GM19468 (cell line): ENCODE measurements around the gene MAPK7.

Experiments
- ATAC-seq: cut with Tn5 transposase; IDR thresholded peaks from one replicate; pipeline ENCODE4 v1.9.1; 2021; ENCODE audit warnings: mild to moderate bottlenecking, moderate library complexity, moderate number of reproducible peaks; ENCODE audit not compliant: unreplicated experiment; ENCODE audit errors: extremely low read depth

Gene MAPK7

GRCh38 chr17:19378416-19379360 is at the start of gene MAPK7:
Gene MAPK7 (plus strand): TSS chr17:19378498. CDS start chr17:19378901, 403 bp downstream.
- no peak for ATAC-seq

- ATAC-seq: no peak
Observed at GRCh38 chr17:19329136-19329535, 49.2 kb upstream of the MAPK7 start.

- no peak for ATAC-seq
Observed at GRCh38 chr17:19329839-19330238, 48.5 kb upstream of the MAPK7 start.

- ATAC-seq: no peak
Observed at GRCh38 chr17:19330271-19330670, 48.0 kb upstream of the MAPK7 start.

- ATAC-seq: no peak
Observed at GRCh38 chr17:19331134-19331533, 47.2 kb upstream of the MAPK7 start.

- ATAC-seq: no peak
Observed at GRCh38 chr17:19331543-19332245, 46.6 kb upstream of the MAPK7 start.

- no peak for ATAC-seq
Observed at GRCh38 chr17:19332371-19333131, 45.7 kb upstream of the MAPK7 start.

- no peak for ATAC-seq
Observed at GRCh38 chr17:19333132-19333440, 45.2 kb upstream of the MAPK7 start.

GRCh38 chr17:19333736-19334290 is 44.5 kb upstream of the MAPK7 start:
- ATAC-seq: no peak

- ATAC-seq: no peak
Observed at GRCh38 chr17:19334331-19334730, 44.0 kb upstream of the MAPK7 start.

GRCh38 chr17:19335951-19336631 is 42.2 kb upstream of the MAPK7 start:
- ATAC-seq: no peak

- no peak for ATAC-seq
Observed at GRCh38 chr17:19336938-19337711, 41.2 kb upstream of the MAPK7 start.

- no peak for ATAC-seq
Observed at GRCh38 chr17:19337712-19338023, 40.6 kb upstream of the MAPK7 start.

GRCh38 chr17:19338031-19338990 is 40.0 kb upstream of the MAPK7 start:
- no peak for ATAC-seq

GRCh38 chr17:19339341-19339815 is 38.9 kb upstream of the MAPK7 start:
- ATAC-seq: no peak

GRCh38 chr17:19341211-19341631 is 37.1 kb upstream of the MAPK7 start:
- ATAC-seq: no peak

GRCh38 chr17:19341641-19342610 is 36.4 kb upstream of the MAPK7 start:
- no peak for ATAC-seq
